Neural cell (in vitro differentiated cells): Measurements from ENCODE around the gene MAMSTR. TPM values are rescaled to one million over a fixed set of nuclear protein-coding genes. Genes with fewer than 3 reads are reported as not detected.

Experiments used
- H2AFZ ChIP-seq: fragments of 200-600, 300-800 bp; sonication (generic), shearing (Covaris generic); 2 replicates; pipeline ENCODE4 v1.6.0; 2014; ENCODE audit warnings: low read depth, mild to moderate bottlenecking, antibody characterized with exemption, low read length, moderate library complexity
- H3F3A ChIP-seq: fragments of 200-600 bp; shearing (Covaris generic); 2 replicates; pipeline ENCODE4 v1.6.1; 2016; ENCODE audit warnings: mild to moderate bottlenecking, moderate library complexity, mixed read lengths, antibody characterized with exemption, low read length; ENCODE audit not compliant: insufficient read depth, poor library complexity, severe bottlenecking
- H3K27ac ChIP-seq: fragments of 200-600, 300-800 bp; sonication (generic), shearing (Covaris generic); 2 replicates; pipeline ENCODE4 v1.5.1; 2014; ENCODE audit warnings: mild to moderate bottlenecking, low read length, moderate library complexity
- H3K27me3 ChIP-seq: fragments of 300-800, 200-600 bp; sonication (generic), shearing (Covaris generic); 2 replicates; pipeline ENCODE4 v1.6.0; 2014; ENCODE audit warnings: mild to moderate bottlenecking, low read depth, low read length, moderate library complexity; ENCODE audit not compliant: insufficient read depth
- H3K36me3 ChIP-seq: fragments of 300-800, 200-600 bp; sonication (generic), shearing (Covaris generic); 2 replicates; pipeline ENCODE4 v1.5.1; 2014; ENCODE audit warnings: mild to moderate bottlenecking, antibody characterized with exemption, low read length, moderate library complexity; ENCODE audit not compliant: insufficient read depth
- H3K4me2 ChIP-seq: fragments of 300-800, 200-600 bp; sonication (generic), shearing (Covaris generic); 2 replicates; pipeline ENCODE4 v1.6.0; 2014; ENCODE audit warnings: mild to moderate bottlenecking, low read length
- H3K4me3 ChIP-seq: fragments of 300-800, 200-600 bp; sonication (generic), shearing (Covaris generic); 2 replicates; pipeline ENCODE4 v1.5.1; 2014; ENCODE audit warnings: mild to moderate bottlenecking, low read length, moderate library complexity
- H3K79me2 ChIP-seq: fragments of 200-600 bp; shearing (Covaris generic); replicated peaks from 2 replicates; pipeline ENCODE4 v1.6.0; 2014; ENCODE audit warnings: mild to moderate bottlenecking, low read length, moderate library complexity; ENCODE audit not compliant: insufficient read depth
- H3K9ac ChIP-seq: fragments of 300-800, 200-600 bp; sonication (generic), shearing (Covaris generic); 2 replicates; pipeline ENCODE4 v1.6.1; 2016; ENCODE audit warnings: mild to moderate bottlenecking, low read length, mixed read lengths
- H3K9me2 ChIP-seq: fragments of 200-600 bp; shearing (Covaris generic); 2 replicates; pipeline ENCODE4 v1.6.1; 2016; ENCODE audit warnings: mild to moderate bottlenecking, low read length, mixed read lengths; ENCODE audit not compliant: insufficient read depth
- H3K9me3 ChIP-seq: fragments of 200-600, 300-800 bp; sonication (generic), shearing (Covaris generic); 2 replicates; pipeline ENCODE4 v1.6.1; 2016; ENCODE audit warnings: mild to moderate bottlenecking, mixed run types, low read length, moderate library complexity, mixed read lengths
- H4K20me1 ChIP-seq: fragments of 200-600 bp; shearing (Covaris generic); 2 replicates; pipeline ENCODE4 v1.6.1; 2016; ENCODE audit warnings: mild to moderate bottlenecking, mixed run types; ENCODE audit not compliant: insufficient read depth
- EP300 ChIP-seq: fragments of 450-650 bp; conservative IDR thresholded peaks from 2 replicates; pipeline ENCODE4 v1.6.1; 2014; ENCODE audit warnings: antibody characterized with exemption, mild to moderate bottlenecking, moderate library complexity; ENCODE audit not compliant: poor library complexity, severe bottlenecking
- EZH2 ChIP-seq: fragments of 200-600, 300-800 bp; shearing (Covaris generic), sonication (generic); IDR thresholded peaks from 2 replicates; pipeline ENCODE4 v1.6.1; 2014; ENCODE audit warnings: antibody characterized with exemption, low read length, borderline replicate concordance, mild to moderate bottlenecking; ENCODE audit not compliant: insufficient read depth, poor library complexity, severe bottlenecking
- MXI1 ChIP-seq: fragments of 450-650 bp; conservative IDR thresholded peaks from 2 replicates; pipeline ENCODE4 v1.6.1; 2014; ENCODE audit warnings: antibody characterized with exemption, mild to moderate bottlenecking; ENCODE audit not compliant: poor library complexity, severe bottlenecking
- POLR2AphosphoS5 ChIP-seq: IDR thresholded peaks from 2 replicates; pipeline ENCODE4 v1.6.1; 2012
- RAD21 ChIP-seq: fragments of 450-650 bp; conservative IDR thresholded peaks from 2 replicates; pipeline ENCODE4 v1.6.1; 2014; ENCODE audit warnings: antibody characterized with exemption, mild to moderate bottlenecking, moderate library complexity
- SMC3 ChIP-seq: fragments of 450-650 bp; conservative IDR thresholded peaks from 2 replicates; pipeline ENCODE4 v1.6.1; 2014; ENCODE audit warnings: antibody characterized with exemption, mild to moderate bottlenecking, moderate library complexity; ENCODE audit not compliant: poor library complexity
- TAF1 ChIP-seq: IDR thresholded peaks from 2 replicates; pipeline ENCODE4 v1.6.1; 2012; ENCODE audit warnings: low read depth
- polyA plus RNA-seq: library from polyadenylated mRNA; depleted of rRNA; stranded (reverse); fragments of >200 nt; gene quantifications from 2 replicates; pipeline ENCODE4 v1.2.3, GENCODE V29; 2014
- TF ChIP-seq, protein P1 (sequence below): IDR thresholded peaks from 2 replicates; pipeline ENCODE4 v1.6.1; 2012; ENCODE audit warnings: borderline replicate concordance
- TF ChIP-seq, protein P2 (sequence below): fragments of 450-650 bp; IDR thresholded peaks from 2 replicates; pipeline ENCODE4 v1.5.1; 2014; ENCODE audit warnings: antibody characterized with exemption, mild to moderate bottlenecking, moderate library complexity; ENCODE audit not compliant: poor library complexity, severe bottlenecking

Gene MAMSTR
- polyA plus RNA-seq, 1 donor from 2014 or later = 0.36 TPM

DNA sequence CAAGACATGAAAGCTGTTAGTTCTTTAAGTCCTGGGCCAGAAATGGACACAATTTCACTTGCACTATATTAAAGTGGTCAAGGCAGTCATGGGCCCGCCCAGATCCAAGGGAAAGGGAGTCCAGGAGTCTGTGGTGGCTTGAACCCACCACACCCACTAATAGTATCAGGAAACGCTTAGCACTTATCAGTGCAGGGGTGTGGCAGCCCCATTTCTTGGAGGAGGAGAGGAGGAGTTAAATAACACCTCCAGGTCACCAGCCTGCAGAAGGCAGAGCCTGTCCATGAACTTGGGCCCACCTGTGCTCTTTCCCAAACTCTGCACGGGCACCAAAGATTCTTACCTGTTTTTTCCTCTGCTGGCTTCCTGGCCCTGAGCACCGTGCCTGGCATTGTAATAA lies 41.3 kb downstream of the MAMSTR start:
- H4K20me1 ChIP-seq = no peaks in the 10 kb centered on the region
- H3K4me2 ChIP-seq = no peak overlapping the region
- no peaks in the 10 kb centered on the region for H3K9me2 ChIP-seq
- H3K9me3 ChIP-seq = no peaks in the 10 kb centered on the region
- no peak overlapping the region for H3K4me3 ChIP-seq
- no peak overlapping the region for H3K9ac ChIP-seq
- H2AFZ ChIP-seq = no peak overlapping the region
- H3F3A ChIP-seq = no peaks in the 10 kb centered on the region
- H3K79me2 ChIP-seq = no peaks in the 10 kb centered on the region
- no peak overlapping the region for H3K27ac ChIP-seq
- no peaks in the 10 kb centered on the region for H3K27me3 ChIP-seq
- TF ChIP-seq RAD21 (no peak), EZH2 (no peak), SMC3 (no peak), POLR2AphosphoS5 (no peak), TAF1 (no peak), EP300 (no peak), MXI1 (no peak)
- TF ChIP-seq, protein P1, sequence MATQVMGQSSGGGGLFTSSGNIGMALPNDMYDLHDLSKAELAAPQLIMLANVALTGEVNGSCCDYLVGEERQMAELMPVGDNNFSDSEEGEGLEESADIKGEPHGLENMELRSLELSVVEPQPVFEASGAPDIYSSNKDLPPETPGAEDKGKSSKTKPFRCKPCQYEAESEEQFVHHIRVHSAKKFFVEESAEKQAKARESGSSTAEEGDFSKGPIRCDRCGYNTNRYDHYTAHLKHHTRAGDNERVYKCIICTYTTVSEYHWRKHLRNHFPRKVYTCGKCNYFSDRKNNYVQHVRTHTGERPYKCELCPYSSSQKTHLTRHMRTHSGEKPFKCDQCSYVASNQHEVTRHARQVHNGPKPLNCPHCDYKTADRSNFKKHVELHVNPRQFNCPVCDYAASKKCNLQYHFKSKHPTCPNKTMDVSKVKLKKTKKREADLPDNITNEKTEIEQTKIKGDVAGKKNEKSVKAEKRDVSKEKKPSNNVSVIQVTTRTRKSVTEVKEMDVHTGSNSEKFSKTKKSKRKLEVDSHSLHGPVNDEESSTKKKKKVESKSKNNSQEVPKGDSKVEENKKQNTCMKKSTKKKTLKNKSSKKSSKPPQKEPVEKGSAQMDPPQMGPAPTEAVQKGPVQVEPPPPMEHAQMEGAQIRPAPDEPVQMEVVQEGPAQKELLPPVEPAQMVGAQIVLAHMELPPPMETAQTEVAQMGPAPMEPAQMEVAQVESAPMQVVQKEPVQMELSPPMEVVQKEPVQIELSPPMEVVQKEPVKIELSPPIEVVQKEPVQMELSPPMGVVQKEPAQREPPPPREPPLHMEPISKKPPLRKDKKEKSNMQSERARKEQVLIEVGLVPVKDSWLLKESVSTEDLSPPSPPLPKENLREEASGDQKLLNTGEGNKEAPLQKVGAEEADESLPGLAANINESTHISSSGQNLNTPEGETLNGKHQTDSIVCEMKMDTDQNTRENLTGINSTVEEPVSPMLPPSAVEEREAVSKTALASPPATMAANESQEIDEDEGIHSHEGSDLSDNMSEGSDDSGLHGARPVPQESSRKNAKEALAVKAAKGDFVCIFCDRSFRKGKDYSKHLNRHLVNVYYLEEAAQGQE = no peak
- TF ChIP-seq, protein P2, sequence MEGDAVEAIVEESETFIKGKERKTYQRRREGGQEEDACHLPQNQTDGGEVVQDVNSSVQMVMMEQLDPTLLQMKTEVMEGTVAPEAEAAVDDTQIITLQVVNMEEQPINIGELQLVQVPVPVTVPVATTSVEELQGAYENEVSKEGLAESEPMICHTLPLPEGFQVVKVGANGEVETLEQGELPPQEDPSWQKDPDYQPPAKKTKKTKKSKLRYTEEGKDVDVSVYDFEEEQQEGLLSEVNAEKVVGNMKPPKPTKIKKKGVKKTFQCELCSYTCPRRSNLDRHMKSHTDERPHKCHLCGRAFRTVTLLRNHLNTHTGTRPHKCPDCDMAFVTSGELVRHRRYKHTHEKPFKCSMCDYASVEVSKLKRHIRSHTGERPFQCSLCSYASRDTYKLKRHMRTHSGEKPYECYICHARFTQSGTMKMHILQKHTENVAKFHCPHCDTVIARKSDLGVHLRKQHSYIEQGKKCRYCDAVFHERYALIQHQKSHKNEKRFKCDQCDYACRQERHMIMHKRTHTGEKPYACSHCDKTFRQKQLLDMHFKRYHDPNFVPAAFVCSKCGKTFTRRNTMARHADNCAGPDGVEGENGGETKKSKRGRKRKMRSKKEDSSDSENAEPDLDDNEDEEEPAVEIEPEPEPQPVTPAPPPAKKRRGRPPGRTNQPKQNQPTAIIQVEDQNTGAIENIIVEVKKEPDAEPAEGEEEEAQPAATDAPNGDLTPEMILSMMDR = no peak
- H3K36me3 ChIP-seq = no peaks in the 10 kb centered on the region

DNA sequence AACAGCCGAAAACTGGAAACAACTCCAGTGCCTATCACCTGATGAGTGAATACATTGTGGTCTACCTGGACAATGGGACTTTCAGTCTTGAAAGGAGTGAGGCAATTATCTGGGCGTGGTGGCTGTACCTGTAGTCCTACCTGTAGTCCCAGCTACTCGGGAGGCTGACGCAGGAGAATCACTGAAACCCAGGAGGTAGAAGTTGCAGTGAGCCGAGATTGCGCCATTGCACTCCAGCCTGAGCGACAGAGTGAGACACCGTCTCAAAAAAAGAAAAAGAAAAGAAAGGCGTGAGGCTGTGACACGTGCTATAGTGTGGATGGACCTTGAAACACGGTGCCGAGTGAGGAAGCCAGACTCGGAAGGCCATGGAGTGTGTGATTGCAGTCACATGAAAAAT lies 42.6 kb downstream of the MAMSTR start:
- Histone ChIP-seq H3K9ac (no peak overlapping the region), H3F3A (no peaks in the 10 kb centered on the region), H3K9me2 (no peaks in the 10 kb centered on the region), H3K4me2 (no peak overlapping the region), H4K20me1 (no peaks in the 10 kb centered on the region), H3K4me3 (no peak overlapping the region), H3K36me3 (no peaks in the 10 kb centered on the region), H3K27me3 (no peaks in the 10 kb centered on the region), H3K27ac (no peak overlapping the region), H2AFZ (no peak overlapping the region), H3K79me2 (no peaks in the 10 kb centered on the region), H3K9me3 (no peaks in the 10 kb centered on the region)
- TF ChIP-seq, protein P1 = no peak
- TF ChIP-seq EP300 (no peak), SMC3 (no peak), MXI1 (no peak), POLR2AphosphoS5 (no peak), EZH2 (no peak), RAD21 (no peak), TAF1 (no peak)
- TF ChIP-seq, protein P2 = no peak
